ENCODE data around the gene TAS2R9.

The TAS2R9 gene

DNA sequence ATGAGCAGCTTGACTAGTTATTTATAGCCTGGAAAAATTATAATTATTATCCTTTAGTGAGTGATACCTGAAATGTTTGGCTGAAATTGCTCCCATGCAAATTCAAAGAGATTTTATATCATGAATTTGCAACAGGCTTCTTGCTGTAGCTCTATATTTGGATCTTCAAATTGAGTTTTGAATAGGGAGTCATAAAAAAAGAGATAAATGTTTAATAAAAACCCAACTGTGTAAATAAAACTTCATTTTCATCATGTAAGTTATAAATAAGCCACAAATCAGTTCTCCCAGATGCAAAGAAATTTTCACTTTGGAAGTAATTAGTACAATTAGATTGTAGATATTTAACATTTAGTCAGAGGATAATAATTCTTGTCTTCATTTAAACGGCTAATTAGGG lies 2.8 kb downstream of the TAS2R9 start, which contains the start of gene TAS2R8:
Gene TAS2R8 (minus strand): TSS at position 101 of the 400 bp plus-strand sequence. CDS start 306 bp downstream, outside the sequence.
- H3K9me3 ChIP-seq (replicated peaks; ENCODE audit: insufficient read depth, low read length): no peaks in the 10 kb centered on the region
- no peaks in the 10 kb centered on the region for H3K4me1 ChIP-seq (ENCODE audit: low read length)
- no peaks in the 10 kb centered on the region for H3K79me2 ChIP-seq (ENCODE audit: low read length)
- no peak within 1 kb of the TSS for H3K9ac ChIP-seq (ENCODE audit: low read length)
- no peak within 1 kb of the TSS for H3K4me2 ChIP-seq (ENCODE audit: low read depth, low read length)
- TF ChIP-seq EZH2phosphoT487 (IDR thresholded peaks at IDR 0.05; ENCODE audit: low read length): no peak
- no peak for TF ChIP-seq EZH2 (optimal IDR thresholded peaks at IDR 0.05; ENCODE audit: low read depth, low read length)
- TF ChIP-seq, protein P1, sequence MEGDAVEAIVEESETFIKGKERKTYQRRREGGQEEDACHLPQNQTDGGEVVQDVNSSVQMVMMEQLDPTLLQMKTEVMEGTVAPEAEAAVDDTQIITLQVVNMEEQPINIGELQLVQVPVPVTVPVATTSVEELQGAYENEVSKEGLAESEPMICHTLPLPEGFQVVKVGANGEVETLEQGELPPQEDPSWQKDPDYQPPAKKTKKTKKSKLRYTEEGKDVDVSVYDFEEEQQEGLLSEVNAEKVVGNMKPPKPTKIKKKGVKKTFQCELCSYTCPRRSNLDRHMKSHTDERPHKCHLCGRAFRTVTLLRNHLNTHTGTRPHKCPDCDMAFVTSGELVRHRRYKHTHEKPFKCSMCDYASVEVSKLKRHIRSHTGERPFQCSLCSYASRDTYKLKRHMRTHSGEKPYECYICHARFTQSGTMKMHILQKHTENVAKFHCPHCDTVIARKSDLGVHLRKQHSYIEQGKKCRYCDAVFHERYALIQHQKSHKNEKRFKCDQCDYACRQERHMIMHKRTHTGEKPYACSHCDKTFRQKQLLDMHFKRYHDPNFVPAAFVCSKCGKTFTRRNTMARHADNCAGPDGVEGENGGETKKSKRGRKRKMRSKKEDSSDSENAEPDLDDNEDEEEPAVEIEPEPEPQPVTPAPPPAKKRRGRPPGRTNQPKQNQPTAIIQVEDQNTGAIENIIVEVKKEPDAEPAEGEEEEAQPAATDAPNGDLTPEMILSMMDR (IDR thresholded peaks at IDR 0.05; ENCODE audit: low read length): no peak
- no peaks in the 10 kb centered on the region for H3F3A ChIP-seq (ENCODE audit: insufficient read depth, low read length)
- no peaks in the 10 kb centered on the region for H3K27me3 ChIP-seq (replicated peaks; ENCODE audit: insufficient read depth, low read length)
- no peak for DNase-seq
- H3K27ac ChIP-seq (ENCODE audit: low read length): no peak within 1 kb of the TSS
- H4K20me1 ChIP-seq (ENCODE audit: insufficient read depth, low read length): no peaks in the 10 kb centered on the region
- no peak within 1 kb of the TSS for H3K4me3 ChIP-seq (ENCODE audit: low read length)
- no peaks in the 10 kb centered on the region for H3K9me2 ChIP-seq (replicated peaks; ENCODE audit: insufficient read depth, low read length)
- H3K36me3 ChIP-seq (replicated peaks; ENCODE audit: insufficient read depth, low read length): no peaks in the 10 kb centered on the region
- H2AFZ ChIP-seq (ENCODE audit: low read length): no peak within 1 kb of the TSS

DNA sequence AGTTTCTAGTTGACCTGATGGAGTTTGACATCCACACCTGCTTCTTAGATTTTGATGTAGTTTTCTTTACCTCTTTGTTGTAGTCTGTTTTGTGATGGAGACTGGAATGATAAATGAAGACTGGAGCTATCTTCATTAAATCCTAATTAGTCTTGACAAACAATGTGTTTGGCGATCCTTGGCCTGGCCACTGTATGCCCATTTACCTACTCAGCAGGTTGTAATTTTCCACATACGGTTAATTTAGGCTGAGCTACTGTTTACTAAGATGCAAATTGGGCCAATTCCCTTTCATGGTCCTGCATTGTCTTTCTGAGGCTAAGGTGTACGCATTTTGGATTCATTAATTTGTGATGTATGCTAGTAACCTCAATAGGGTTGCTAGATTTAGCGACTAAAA lies 7.4 kb downstream of the TAS2R9 start, which contains the start of gene TAS2R7:
Gene TAS2R7 (minus strand): TSS at position 41 of the 400 bp plus-strand sequence. CDS start 57 bp downstream, outside the sequence.
- Histone ChIP-seq H3K4me3 (ENCODE audit: low read length) (no peak within 1 kb of the TSS), H3K4me1 (ENCODE audit: low read length) (no peaks in the 10 kb centered on the region), H3K4me2 (ENCODE audit: low read depth, low read length) (no peak within 1 kb of the TSS), H3K79me2 (ENCODE audit: low read length) (no peaks in the 10 kb centered on the region), H3K9ac (ENCODE audit: low read length) (no peak within 1 kb of the TSS), H3K36me3 (replicated peaks; ENCODE audit: insufficient read depth, low read length) (no peaks in the 10 kb centered on the region), H3K27ac (ENCODE audit: low read length) (no peak within 1 kb of the TSS), H3F3A (ENCODE audit: insufficient read depth, low read length) (no peaks in the 10 kb centered on the region), H3K27me3 (replicated peaks; ENCODE audit: insufficient read depth, low read length) (no peaks in the 10 kb centered on the region), H3K9me3 (replicated peaks; ENCODE audit: insufficient read depth, low read length) (no peaks in the 10 kb centered on the region), H3K9me2 (replicated peaks; ENCODE audit: insufficient read depth, low read length) (no peaks in the 10 kb centered on the region), H4K20me1 (ENCODE audit: insufficient read depth, low read length) (no peaks in the 10 kb centered on the region), H2AFZ (ENCODE audit: low read length) (no peak within 1 kb of the TSS)
- TF ChIP-seq, protein P1 (IDR thresholded peaks at IDR 0.05; ENCODE audit: low read length): no peak
- no peak for TF ChIP-seq EZH2phosphoT487 (IDR thresholded peaks at IDR 0.05; ENCODE audit: low read length)
- TF ChIP-seq EZH2 (optimal IDR thresholded peaks at IDR 0.05; ENCODE audit: low read depth, low read length): no peak
- DNase-seq: no peak

DNA sequence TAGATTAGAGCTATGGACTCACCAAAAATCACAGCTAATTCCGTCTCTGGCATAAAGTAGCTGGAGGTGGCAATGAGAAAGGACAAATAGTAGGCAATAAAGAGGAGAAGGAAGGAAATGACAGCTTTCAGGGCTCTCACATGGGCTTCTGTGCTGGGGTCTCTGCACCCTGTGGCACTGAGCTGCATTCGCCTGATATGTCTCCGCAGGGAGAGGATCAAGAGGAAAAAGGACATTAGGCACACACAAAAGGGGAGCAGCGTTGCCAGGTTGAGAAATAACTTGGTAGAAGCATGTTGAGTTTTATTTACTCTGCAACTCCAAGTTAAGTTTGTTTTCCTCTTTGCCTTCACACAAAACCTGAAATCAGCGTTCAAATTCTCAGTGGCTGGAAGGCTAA lies 8.2 kb downstream of the TAS2R9 start:
- H3K9me3 ChIP-seq (replicated peaks; ENCODE audit: insufficient read depth, low read length): no peaks in the 10 kb centered on the region
- H3K4me1 ChIP-seq (ENCODE audit: low read length): no peaks in the 10 kb centered on the region
- no peaks in the 10 kb centered on the region for H4K20me1 ChIP-seq (ENCODE audit: insufficient read depth, low read length)
- H3K27ac ChIP-seq (ENCODE audit: low read length): no peak overlapping the region
- H3K36me3 ChIP-seq (replicated peaks; ENCODE audit: insufficient read depth, low read length): no peaks in the 10 kb centered on the region
- H2AFZ ChIP-seq (ENCODE audit: low read length): no peak overlapping the region
- no peaks in the 10 kb centered on the region for H3K9me2 ChIP-seq (replicated peaks; ENCODE audit: insufficient read depth, low read length)
- H3K9ac ChIP-seq (ENCODE audit: low read length): no peak overlapping the region
- no peaks in the 10 kb centered on the region for H3F3A ChIP-seq (ENCODE audit: insufficient read depth, low read length)
- no peak overlapping the region for H3K4me3 ChIP-seq (ENCODE audit: low read length)
- H3K79me2 ChIP-seq (ENCODE audit: low read length): no peaks in the 10 kb centered on the region
- no peak for DNase-seq
- TF ChIP-seq EZH2 (optimal IDR thresholded peaks at IDR 0.05; ENCODE audit: low read depth, low read length): no peak
- TF ChIP-seq EZH2phosphoT487 (IDR thresholded peaks at IDR 0.05; ENCODE audit: low read length): no peak
- TF ChIP-seq, protein P1 (IDR thresholded peaks at IDR 0.05; ENCODE audit: low read length): no peak
- no peak overlapping the region for H3K4me2 ChIP-seq (ENCODE audit: low read depth, low read length)
- H3K27me3 ChIP-seq (replicated peaks; ENCODE audit: insufficient read depth, low read length): no peaks in the 10 kb centered on the region

Data from MM.1S (cell line).